DND-41 (cell line): ENCODE results near the gene MAP3K7CL.

ENCODE experiments used
- ATAC-seq: fragments of 200-7000 bp; cut with Tn5 transposase; 3 replicates; pipeline ENCODE4 v1.9.1; 2021; ENCODE audit warnings: low read depth; ENCODE audit not compliant: insufficient read depth
- DNase-seq: peaks from one replicate; pipeline ENCODE4 v3.0.0-alpha.2; 2020
- H2AFZ ChIP-seq: 2 replicates; pipeline ENCODE4 v1.6.0; 2012; ENCODE audit warnings: low read depth, low read length
- H3K27ac ChIP-seq: 2 replicates; pipeline ENCODE4 v1.5.1; 2012; ENCODE audit warnings: low read length, inconsistent platforms
- H3K27me3 ChIP-seq: fragments of 200-600 bp; sonication (generic); 2 replicates; pipeline ENCODE4 v1.6.0; 2012; ENCODE audit warnings: low read length, mild to moderate bottlenecking, inconsistent platforms; ENCODE audit not compliant: insufficient read depth, poor library complexity
- H3K36me3 ChIP-seq: 2 replicates; pipeline ENCODE4 v1.5.1; 2012; ENCODE audit warnings: low read length, inconsistent platforms; ENCODE audit not compliant: insufficient read depth
- H3K4me1 ChIP-seq: 2 replicates; pipeline ENCODE4 v1.5.1; 2012; ENCODE audit warnings: mild to moderate bottlenecking, low read length; ENCODE audit not compliant: insufficient read depth
- H3K4me2 ChIP-seq: 2 replicates; pipeline ENCODE4 v1.6.0; 2012; ENCODE audit warnings: mild to moderate bottlenecking, moderate library complexity, low read length, inconsistent platforms; ENCODE audit not compliant: insufficient read depth
- H3K4me3 ChIP-seq, 2 experiments: fragments of 200-600 bp in 1 of 2; shearing (Covaris generic) in 1 of 2; 2 replicates each; pipeline ENCODE4 v1.5.1; 2012 to 2016; ENCODE audit warnings: inconsistent platforms in 2 of 2, low read length in 2 of 2, mild to moderate bottlenecking in 2 of 2, low read depth in 1 of 2, moderate library complexity in 1 of 2
- H3K79me2 ChIP-seq: 2 replicates; pipeline ENCODE4 v1.6.0; 2012; ENCODE audit warnings: low read length, inconsistent platforms; ENCODE audit not compliant: insufficient read depth
- H3K9ac ChIP-seq: 2 replicates; pipeline ENCODE4 v1.6.0; 2012; ENCODE audit warnings: low read depth, mild to moderate bottlenecking, inconsistent platforms, low read length, moderate library complexity
- H3K9me3 ChIP-seq: 2 replicates; pipeline ENCODE4 v1.5.1; 2012; ENCODE audit warnings: low read length, moderate library complexity, mild to moderate bottlenecking, inconsistent platforms; ENCODE audit not compliant: insufficient read depth, severe bottlenecking
- H4K20me1 ChIP-seq: 2 replicates; pipeline ENCODE4 v1.6.0; 2012; ENCODE audit warnings: low read length; ENCODE audit not compliant: insufficient read depth
- CTCF ChIP-seq: IDR thresholded peaks from 2 replicates; pipeline ENCODE4 v1.5.1; 2012; ENCODE audit warnings: borderline replicate concordance, low read length, moderate library complexity, mild to moderate bottlenecking; ENCODE audit not compliant: poor library complexity, severe bottlenecking; ENCODE audit errors: extremely low read depth
- EZH2 ChIP-seq: IDR thresholded peaks from 3 replicates; pipeline ENCODE4 v1.6.1; 2012; ENCODE audit warnings: borderline replicate concordance, low read depth, mild to moderate bottlenecking, moderate library complexity, low read length, inconsistent platforms; ENCODE audit not compliant: severe bottlenecking

Gene MAP3K7CL

GRCh38 chr21:29152916-29153315, 22.5 kb downstream of the MAP3K7CL start:
- Histone ChIP-seq H3K79me2 (no peaks in the 10 kb centered on the region), H3K27me3 (no peaks in the 10 kb centered on the region), H4K20me1 (no peaks in the 10 kb centered on the region), H3K36me3 (no peaks in the 10 kb centered on the region), H3K4me3 (no peak overlapping the region), H3K9ac (no peak overlapping the region), H3K27ac (no peak overlapping the region), H3K4me1 (peaks cover 16% of the 10 kb centered on the region), H3K9me3 (no peaks in the 10 kb centered on the region), H2AFZ (no peak overlapping the region), H3K4me2 (no peak overlapping the region)
- TF ChIP-seq CTCF (no peak), EZH2 (no peak)
- ATAC-seq, result no peak
- DNase-seq, result no peak

- DNase-seq (no peak), ATAC-seq (no peak)
- H3K27me3 ChIP-seq, result no peaks in the 10 kb centered on the region
- no peaks in the 10 kb centered on the region for H3K79me2 ChIP-seq
- H3K9ac ChIP-seq, result no peak overlapping the region
- no peak overlapping the region for H2AFZ ChIP-seq
- no peaks in the 10 kb centered on the region for H3K9me3 ChIP-seq
- H3K4me1 ChIP-seq, result peaks cover 2% of the 10 kb centered on the region
- TF ChIP-seq EZH2 (no peak), CTCF (no peak)
- no peaks in the 10 kb centered on the region for H4K20me1 ChIP-seq
- H3K4me2 ChIP-seq, result no peak overlapping the region
- no peak overlapping the region for H3K4me3 ChIP-seq
- H3K27ac ChIP-seq, result no peak overlapping the region
- H3K36me3 ChIP-seq, result no peaks in the 10 kb centered on the region
These were observed 23.8 kb downstream of the MAP3K7CL start for GRCh38 chr21:29154270-29154669.

- no peak overlapping the region for H3K27ac ChIP-seq
- DNase-seq, result no peak
These were observed 24.9 kb downstream of the MAP3K7CL start for GRCh38 chr21:29155118-29155932.

More at GRCh38 chr21:29155118-29155932, 24.9 kb downstream of the MAP3K7CL start:
- Histone ChIP-seq H3K79me2 (no peaks in the 10 kb centered on the region), H3K36me3 (no peaks in the 10 kb centered on the region), H3K4me1 (no peaks in the 10 kb centered on the region), H3K9me3 (no peaks in the 10 kb centered on the region), H3K4me3 (no peak overlapping the region), H3K27me3 (no peaks in the 10 kb centered on the region), H3K9ac (no peak overlapping the region), H2AFZ (no peak overlapping the region), H3K4me2 (no peak overlapping the region), H4K20me1 (no peaks in the 10 kb centered on the region)
- TF ChIP-seq EZH2, result no peak
- TF ChIP-seq CTCF, result no peak
- no peak for ATAC-seq
